Urothelium cell line (cell line): Measurements from ENCODE around the gene ZNF182.
"Not testable (repeated sequence)": the region's sequence is repeated elsewhere in the genome, so short reads cannot be mapped to it uniquely, and the experiment has no call there.

ENCODE experiments used
- DNase-seq: peaks from one replicate; pipeline ENCODE4 v3.0.0; 2011; ENCODE audit warnings: low spot score, mixed read lengths
- FAIRE-seq: peaks from 2 replicates; lab custom pipeline; 2011; peaks lifted over from hg19 to GRCh38; lab: Jason Lieb, UNC

The ZNF182 gene

DNA sequence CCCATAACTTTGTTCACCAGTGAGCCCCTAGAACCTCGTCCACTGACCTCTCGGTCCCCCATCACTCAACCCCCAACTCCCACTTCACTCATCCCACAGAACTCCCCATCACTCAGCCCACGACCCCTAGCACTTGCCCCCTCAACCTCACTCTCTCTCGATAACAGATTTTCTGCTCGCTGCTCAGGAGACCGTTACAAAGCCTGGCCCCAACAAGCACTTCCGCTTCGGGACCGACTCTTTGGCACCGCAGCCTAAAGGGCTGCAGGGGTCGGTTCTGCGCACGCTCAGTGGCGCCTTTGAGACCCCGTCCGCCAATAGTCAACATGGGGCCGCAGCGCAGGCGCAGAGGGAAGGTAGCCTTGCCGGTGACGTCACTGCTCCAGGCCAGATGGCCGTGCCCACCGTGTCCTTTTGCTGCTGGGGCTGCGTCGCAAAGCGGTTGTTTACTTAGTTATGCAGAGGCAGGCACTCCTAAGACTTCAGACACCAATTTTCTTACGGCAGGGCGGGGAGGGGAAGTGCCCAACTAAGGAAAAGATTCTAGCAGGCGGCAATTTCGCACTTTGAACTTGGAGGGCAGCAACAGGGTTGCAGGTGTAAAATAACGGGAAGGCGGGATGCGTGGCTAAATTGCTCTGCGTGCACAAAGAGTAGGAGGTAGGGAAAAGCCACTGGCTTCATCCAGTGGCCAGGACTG is at the start of gene ZNF182:
Gene ZNF182, minus strand, starts transcription at position 232 of the 700 bp plus-strand sequence. CDS start 1,380 bp downstream, outside the sequence.
- FAIRE-seq, result no peak
- peak; percentile 95 for DNase-seq

DNA sequence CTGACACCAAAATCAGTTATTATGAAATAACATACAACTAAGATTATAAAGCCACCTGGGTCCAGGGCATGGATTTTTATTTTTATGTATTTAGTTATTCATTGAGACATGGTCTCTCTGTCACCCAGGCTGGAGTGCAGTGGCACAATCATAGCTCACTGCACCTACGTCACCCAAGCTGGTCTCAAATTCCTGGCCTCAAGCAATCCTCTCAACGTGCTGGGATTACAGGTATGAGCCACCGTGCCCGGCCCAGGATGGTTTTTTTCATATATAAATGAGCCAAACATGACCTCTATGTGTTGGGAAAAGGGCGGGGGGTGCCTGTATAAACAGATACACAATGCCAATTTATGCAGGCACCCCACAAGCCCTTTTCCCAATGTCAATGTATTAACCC is 43.1 kb upstream of the ZNF182 start:
- no peak for FAIRE-seq
- no peak for DNase-seq

DNA sequence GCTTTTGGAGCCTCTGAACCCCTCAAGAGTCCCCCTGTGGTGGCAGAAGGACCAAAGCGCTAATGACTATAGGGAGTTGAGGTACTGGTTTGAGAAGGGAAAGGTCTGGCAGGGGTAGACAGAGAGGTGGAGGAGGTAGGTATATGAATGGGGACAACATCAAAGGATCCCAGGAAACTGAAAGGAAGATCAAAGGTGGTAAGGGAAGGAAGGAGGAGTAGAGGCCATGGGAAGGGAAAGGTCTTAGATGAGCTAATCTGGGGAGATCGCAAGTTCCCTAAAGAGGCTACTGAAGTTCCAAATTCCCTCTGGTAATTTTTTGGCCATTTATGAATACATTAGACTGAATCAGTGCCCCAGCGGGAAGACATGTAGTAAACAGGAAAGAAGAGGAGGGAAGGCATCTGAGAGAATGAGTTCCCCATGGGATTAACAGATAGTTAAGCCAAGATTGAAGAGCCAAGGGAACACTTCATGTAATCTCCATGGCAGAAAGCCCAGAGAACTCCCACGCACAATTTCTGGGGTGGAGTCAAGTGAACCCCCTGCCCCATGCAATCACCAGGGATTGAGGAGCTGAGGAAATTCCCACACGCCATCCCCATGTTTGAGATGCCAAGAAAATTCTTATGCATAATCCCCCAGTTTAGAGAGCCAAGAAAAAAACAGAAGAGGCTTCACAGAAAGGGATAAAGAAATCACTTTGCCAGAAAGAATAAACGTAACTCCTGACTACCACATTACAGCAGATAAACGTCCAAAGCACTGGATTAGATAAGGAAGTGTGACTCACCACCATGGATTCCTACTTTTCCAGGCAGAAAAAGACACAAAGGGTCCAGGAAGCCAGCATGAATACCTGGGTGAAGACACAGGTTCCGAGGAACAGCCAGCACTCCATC is 41.9 kb upstream of the ZNF182 start:
- DNase-seq (peak; percentile 24), FAIRE-seq (no peak)

DNA sequence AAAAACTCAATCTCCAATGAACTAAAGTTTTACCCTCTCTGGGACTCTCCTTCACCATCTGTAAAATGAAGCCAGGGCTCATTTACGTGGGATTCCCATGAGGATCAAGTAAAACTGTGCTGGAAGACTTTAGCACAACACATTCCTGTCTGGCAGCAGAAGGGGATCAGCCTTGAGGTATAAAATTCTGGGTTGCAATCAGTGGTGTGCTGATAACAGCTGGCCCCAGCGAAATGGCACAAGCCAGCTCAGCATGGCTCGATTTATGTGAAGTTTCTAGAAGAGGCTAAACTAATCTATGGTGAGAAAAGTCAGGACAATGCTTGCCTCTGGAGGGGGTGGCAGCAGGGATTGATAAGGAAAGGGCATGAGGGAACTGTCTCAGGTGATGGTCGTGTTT is 39.3 kb upstream of the ZNF182 start:
- FAIRE-seq, result no peak
- no peak for DNase-seq

DNA sequence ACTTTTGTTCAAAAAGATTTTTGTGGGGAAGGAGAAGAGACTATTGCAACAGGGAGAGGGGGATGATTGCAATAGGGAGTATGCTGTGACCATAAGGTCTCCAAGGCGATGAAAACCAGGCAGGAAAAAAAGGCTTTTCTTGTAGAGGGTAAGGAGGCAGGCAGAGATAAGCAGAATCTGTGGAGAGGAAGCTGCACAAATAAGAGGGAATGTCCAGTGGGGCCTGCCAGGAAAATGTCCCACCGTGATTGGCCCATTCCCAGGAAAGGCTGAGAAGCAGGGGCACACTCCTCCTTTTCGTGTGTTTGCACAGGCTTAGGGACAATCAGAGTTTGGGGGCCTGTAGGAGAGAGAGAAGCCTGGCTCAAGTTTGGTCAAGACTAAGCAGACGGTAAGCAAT is 32.1 kb upstream of the ZNF182 start:
- DNase-seq (no peak), FAIRE-seq (no peak)

DNA sequence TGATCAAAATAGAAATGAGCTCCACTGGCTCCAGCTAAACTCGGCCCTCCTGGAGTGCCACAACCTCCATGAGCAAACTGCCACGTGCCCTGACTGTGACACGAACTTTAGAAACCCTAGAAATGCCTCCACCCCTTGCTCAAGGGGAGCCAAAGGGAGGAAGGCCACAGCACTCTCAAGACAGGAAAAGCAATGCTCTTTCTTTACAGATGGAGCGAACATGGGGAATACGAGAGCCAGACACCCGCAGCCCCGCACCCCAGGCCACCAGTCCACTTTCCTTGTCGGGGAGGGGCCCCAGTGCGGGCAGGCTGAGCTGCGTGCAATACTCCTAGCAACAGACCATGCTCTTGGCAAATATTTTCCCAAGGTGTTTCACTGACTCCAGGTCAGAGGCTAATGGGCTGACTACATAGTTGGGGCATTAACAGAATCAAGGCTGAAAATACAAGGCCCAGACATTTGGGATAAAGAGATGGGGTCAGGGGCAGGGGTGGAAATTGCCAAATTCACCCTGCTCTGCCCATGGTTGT is 26.9 kb upstream of the ZNF182 start:
- FAIRE-seq, DNase-seq: not testable (repeated sequence)

DNA sequence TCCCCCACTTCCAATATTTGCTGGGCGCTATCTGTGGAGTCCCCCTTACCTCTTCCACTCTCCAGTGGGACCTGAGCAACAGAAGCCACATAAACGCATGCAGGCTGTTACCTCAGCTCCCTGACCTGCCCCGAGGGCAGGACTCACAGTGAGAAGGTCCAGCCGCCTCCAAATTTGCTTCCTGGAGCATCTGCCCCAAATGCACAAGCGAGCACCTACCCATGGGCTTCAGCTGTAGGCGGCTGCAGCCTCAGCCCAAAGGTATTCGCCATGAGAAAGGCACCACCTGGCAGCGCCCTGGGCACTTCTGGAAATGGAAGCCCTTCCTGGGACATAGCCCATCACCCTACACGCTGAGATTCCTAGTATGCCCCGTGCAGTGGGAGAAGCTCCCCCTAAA is 26.4 kb upstream of the ZNF182 start:
- FAIRE-seq (no peak), DNase-seq (no peak)

DNA sequence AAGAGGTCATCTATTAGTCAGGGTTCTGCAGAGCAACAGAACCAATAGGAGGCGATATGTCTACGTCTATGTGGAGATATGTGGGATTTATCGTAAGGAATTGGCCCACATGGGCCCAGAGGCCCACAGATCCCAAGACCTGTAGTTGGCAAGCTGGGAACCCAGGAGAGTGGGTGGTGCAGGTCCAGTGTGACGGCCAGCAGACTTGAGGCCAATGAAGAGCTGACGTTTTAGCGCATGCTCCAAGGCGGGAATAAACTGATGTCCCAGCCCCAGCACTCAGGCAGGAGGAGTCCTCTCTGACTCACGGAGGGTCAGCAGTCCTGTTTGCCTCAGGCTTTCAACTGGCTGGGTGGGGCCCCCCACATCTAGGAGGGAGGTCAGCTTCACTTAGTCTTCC is 24.3 kb upstream of the ZNF182 start:
- FAIRE-seq (no peak), DNase-seq (no peak)

DNA sequence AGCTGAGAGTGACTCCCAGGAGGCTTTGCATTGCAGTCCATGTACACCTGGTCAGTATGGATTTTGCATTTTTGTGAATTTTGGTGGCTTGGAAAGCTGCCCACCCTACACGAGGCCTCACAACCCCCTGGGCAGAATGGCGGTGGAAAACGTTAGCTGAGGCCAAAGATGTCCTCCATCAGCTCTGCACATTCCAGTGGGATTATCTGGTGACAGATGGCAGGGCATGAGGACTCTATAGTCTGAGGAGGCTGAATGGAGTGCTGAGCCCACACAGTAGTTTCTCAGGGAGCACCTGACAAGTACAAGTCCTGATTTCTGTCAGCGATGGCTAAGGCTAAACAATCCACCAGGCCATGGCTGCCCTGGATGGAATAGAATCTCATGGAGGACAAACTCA is 23.8 kb upstream of the ZNF182 start:
- not testable (repeated sequence) for FAIRE-seq, DNase-seq

DNA sequence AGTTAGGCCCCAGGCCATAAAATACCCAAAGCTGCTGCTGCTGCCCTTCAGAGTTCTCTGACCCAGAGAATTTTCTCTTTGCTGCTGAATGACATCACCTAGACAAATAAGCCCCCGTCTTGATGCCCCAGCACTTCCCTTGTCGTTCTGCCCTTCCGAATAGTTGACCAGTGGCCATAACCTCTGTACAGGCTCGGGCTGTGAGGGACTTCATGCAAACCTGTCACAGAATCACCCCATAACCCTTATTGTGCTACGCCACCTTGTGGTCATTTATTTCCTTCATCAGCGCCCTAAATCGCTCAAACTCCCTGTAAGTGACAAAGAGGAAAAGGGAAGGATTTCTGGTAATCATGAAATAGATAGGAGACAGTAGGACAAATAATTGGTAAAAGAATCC is 21.8 kb upstream of the ZNF182 start:
- DNase-seq, result peak; percentile 26

DNA sequence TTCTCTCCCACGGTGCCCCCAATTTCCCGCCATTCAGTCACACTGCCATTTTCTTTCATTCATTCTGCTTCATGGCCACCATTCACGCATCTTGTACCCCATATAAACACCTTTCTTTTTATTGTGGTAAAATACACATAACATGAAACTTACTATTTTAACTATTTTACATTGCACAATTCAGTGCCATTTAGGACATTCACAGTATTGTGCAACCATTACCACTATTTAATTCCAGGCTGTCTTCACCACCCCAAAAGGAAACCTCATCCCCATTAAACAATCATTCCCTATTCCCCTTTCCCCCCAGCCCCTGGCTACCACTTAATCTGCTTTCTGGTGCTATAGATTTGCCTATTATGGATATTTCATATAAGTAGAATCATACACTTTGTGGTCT is 18.9 kb upstream of the ZNF182 start:
- FAIRE-seq (no peak), DNase-seq (no peak)

More for the DNA sequence above, 21.8 kb upstream of the ZNF182 start:
- FAIRE-seq, result no peak

DNA sequence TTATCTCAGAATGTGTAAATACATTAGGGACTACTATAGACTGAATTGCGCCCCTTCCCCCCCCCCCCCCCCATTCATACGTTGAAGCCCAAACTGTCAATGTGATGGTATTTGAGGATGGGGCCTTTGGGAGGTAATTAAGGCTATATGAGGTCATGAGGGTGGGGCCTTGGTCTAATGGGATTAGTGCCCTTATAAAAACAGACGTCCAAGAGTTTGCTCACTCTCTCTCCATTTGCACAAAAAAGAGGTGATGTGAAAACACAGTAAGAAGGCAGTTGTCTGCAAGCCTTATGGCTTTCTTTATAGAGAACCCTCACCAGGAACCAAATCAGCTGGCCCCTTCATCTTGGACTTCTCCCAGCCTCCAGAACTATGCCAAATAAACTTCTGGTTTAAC is 18.3 kb upstream of the ZNF182 start:
- DNase-seq, result no peak
- FAIRE-seq, result no peak

DNA sequence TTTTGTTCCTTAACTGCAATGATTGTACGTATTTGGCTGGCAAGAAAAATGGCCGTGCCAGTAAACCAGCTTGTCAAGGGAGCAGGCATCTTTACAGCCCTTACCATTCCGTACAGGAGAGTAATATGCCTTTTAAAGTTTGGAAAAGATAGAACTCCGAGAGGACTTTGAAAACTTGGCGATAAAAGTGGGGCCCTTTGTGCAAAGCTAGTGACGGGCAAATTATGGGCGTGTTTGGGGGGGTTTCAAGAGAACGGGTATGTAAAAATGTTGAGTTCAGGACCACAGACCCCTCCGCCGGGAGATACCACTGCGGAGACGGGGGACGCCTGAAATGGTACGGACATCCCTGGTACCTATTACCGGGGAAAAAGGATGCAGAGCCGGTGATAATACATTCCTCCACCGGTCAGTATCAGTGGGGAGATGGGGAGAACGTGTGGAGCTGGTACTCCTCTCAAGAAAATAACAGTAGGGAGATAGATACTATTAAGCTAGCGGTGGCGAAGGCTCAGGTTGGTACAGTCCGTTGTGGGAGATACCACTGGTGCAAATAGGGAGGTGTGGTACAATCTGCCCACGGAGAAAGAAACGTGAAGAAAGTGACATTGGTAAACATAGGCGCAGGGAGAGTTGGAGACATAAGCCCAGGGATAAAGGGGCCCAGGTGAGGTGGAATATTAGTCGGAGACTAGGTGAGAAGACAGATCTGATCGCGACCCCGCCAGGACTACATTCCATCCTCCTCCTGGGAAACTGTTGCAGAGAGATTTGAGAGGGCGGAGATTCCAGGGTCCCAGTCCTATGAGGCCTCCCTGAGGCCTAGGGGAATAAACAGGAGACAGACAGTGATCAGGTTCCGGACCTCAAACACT is 17.5 kb upstream of the ZNF182 start:
- FAIRE-seq (no peak), DNase-seq (peak; percentile 77)

DNA sequence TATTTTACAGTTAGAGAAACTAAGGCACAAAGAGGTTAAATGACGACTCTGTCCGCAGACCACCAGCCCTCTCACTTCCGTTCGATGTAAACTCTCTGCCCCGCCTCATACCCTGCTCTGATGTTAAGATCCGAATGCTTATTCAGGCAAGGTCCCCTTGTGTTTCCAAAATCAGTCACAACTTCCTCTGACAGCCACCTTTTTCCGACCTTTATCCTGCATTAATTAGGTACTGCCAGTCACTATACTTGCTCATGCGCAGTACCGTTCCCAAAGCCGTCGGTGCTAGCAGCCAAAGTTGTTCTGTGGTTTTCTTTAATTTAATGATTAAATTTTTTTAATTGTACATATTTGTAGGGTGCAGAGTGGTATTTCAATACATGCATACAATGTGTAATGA is 16.7 kb upstream of the ZNF182 start:
- not testable (repeated sequence) for FAIRE-seq, DNase-seq

DNA sequence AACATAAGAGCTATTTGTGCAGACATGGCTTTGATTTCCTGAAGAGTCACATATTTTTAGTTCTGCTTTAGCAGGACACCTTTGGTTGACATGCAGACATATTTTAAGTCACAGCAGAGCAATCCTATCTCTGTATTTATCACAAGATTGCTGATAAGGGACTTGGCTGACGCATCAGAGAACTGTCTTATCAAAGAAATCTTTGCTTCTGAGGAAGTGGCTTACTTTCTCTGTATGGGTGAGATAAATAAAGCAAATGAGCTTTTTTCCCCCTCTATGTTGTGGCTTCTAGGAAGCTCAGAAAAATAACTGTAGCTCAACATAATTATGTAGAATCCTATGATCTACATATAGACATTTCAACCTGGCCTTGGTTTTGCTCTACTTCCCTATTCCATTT is 16.1 kb upstream of the ZNF182 start:
- not testable (repeated sequence) for FAIRE-seq, DNase-seq

DNA sequence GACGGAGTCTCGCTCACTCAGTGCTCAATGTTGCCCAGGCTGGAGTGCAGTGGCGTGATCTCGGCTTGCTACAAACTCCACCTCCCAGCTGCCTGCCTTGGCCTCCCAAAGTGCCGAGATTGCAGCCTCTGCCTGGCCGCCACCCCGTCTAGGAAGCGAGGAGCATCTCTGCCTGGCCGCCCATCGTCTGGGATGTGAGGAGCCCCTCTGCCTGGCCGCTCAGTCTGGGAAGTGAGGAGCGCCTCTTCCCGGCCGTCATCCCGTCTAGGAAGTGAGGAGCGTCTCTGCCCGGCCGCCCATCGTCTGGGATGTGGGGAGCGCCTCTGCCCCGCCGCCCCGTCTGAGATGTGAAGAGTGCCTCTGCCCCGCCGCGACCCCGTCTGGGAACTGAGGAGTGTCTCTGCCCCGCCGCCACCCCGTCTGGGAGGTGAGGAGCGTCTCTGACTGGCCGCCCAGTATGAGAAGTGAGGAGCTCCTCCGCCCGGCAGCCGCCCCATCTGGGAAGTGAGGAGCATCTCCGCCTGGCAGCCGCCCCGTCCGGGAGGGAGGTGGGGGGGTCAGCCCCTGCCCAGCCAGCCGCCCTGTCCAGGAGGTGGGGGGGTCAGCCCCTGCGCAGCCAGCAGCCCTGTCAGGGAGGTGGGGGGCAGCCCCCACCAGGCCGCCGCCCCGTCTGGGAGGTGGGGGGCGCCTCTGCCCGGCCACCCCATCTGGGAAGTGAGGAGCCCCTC is 13.0 kb upstream of the ZNF182 start:
- not testable (repeated sequence) for FAIRE-seq, DNase-seq

DNA sequence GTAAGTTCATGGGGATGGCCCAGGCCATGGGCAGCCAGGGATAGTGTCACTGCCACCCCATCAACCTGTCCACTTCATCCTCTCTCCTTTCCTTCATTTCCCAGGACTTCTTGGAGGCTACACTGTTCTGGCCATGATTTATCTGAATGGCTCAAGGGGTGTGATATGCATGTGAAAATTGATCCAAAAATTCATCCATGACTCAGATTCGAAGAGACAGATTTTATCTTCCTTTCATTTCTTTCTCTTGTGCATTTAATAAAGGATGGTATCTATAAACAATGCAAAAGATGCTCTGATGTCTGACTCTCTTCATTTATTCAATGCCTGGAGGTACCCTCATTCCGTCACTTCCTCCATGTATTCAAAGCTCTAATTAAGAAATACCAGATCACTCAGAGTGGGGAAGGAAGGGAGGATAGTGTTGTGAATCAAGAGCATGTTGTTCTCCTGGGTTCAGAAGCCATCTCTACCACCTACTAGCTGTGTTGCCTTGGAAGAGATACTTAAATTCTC is 5.7 kb upstream of the ZNF182 start:
- not testable (repeated sequence) for FAIRE-seq, DNase-seq

DNA sequence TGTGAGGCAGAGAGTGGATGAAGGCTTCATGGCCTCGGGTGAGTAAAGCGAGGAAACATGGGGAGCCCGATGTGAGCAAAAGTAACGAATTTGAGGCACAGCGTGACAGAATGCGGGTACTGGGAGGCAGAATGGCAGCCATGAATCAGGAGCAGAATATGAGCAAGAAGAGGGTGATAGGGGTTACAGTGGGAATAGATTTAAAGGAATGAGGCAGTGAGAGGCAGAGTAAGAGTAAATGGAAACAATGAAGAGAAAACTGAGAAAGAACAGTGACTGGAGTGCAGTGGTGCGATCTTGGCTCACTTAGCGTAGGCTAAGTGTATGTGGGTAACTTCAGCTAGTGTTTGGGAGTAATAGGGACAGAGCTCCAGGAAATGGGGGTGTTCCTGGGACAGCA is 2.9 kb upstream of the ZNF182 start, which contains the start of gene SPACA5:
Gene SPACA5, plus strand, starts transcription at position 301 of the 400 bp plus-strand sequence. CDS start 815 bp downstream, outside the sequence.
- not testable (repeated sequence) for FAIRE-seq

DNA sequence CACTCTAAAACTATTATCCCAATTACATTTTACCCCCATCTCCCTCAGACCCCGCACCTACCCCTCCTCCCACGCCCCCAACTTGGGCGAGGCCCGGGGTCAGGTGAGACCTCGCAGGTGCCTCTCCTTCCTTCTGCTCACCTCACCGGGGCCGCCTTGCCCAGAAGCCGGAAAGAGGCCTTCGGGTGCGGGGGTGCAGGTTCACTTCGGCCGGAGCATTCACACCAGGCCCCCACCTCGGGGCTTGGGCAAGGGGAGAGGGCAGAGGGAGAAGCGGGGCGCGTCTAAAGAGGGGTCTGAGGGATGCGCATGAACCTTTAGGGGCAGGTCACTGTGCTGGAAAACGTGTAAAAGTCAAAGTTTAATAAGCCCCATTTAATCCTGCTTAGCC is 427 bp downstream of the ZNF182 start:
- FAIRE-seq (no peak), DNase-seq (no peak)

More for the DNA sequence above, 2.9 kb upstream of the ZNF182 start, which contains the start of gene SPACA5:
- not testable (repeated sequence) for DNase-seq
